Superior temporal gyrus (tissue), 1 donor: ENCODE measurements around the gene GRK2.
A peak's percentile ranks its signal among the peaks of the same experiment; 100 is the strongest.
"Not testable (repeated sequence)": the region's sequence is repeated elsewhere in the genome, so short reads cannot be mapped to it uniquely, and the experiment has no call there.

ENCODE experiments used
- DNase-seq: peaks from one replicate; pipeline ENCODE4 v3.0.0-alpha.2; 2016; ENCODE audit errors: extremely low spot score

The GRK2 gene

GRCh38 chr11:67312187-67313021 lies 46.1 kb downstream of the GRK2 start:
- DNase-seq = no peak

GRCh38 chr11:67313125-67313890 lies 47.0 kb downstream of the GRK2 start:
- DNase-seq = no peak

GRCh38 chr11:67314218-67314617 lies 47.9 kb downstream of the GRK2 start:
- no peak for DNase-seq

GRCh38 chr11:67315325-67315909 lies 49.1 kb downstream of the GRK2 start:
- DNase-seq = no peak

- peak; percentile 76 for DNase-seq
Observed at GRCh38 chr11:67316882-67317204, 50.6 kb downstream of the GRK2 start.

GRCh38 chr11:67317205-67317887 lies 51.1 kb downstream of the GRK2 start:
- peak; percentile 99 for DNase-seq

- no peak for DNase-seq
Observed at GRCh38 chr11:67317888-67318555, 51.7 kb downstream of the GRK2 start.

- not testable (repeated sequence) for DNase-seq
Observed at GRCh38 chr11:67318876-67319275, 52.6 kb downstream of the GRK2 start.

- DNase-seq = no peak
Observed at GRCh38 chr11:67320011-67320410, 53.7 kb downstream of the GRK2 start.

- DNase-seq = no peak
Observed at GRCh38 chr11:67320691-67321090, 54.4 kb downstream of the GRK2 start.

- DNase-seq = no peak
Observed at GRCh38 chr11:67321313-67321871, 55.1 kb downstream of the GRK2 start.

- no peak for DNase-seq
Observed at GRCh38 chr11:67322049-67322448, 55.8 kb downstream of the GRK2 start.

GRCh38 chr11:67323526-67323925 lies 57.3 kb downstream of the GRK2 start:
- DNase-seq = no peak

- no peak for DNase-seq
Observed at GRCh38 chr11:67332081-67332691, 65.9 kb downstream of the GRK2 start.
